K562 (cell line): ENCODE data around the gene MYO7A. TPM values are rescaled to one million over a fixed set of nuclear protein-coding genes. Genes with fewer than 3 reads are reported as not detected.

Experiments
- CCNT2 ChIP-seq: IDR thresholded peaks from 2 replicates; pipeline ENCODE4 v1.6.1; 2011; ENCODE audit warnings: borderline replicate concordance, low read depth, mild to moderate bottlenecking, moderate library complexity, mixed read lengths, low read length; ENCODE audit not compliant: insufficient read length; ENCODE audit errors: extremely low read depth
- CREM ChIP-seq: IDR thresholded peaks from 2 replicates; pipeline ENCODE4 v1.6.1; 2014; ENCODE audit warnings: antibody characterized with exemption, low read depth
- DDX20 ChIP-seq: fragments of 450-650 bp; IDR thresholded peaks from 2 replicates; pipeline ENCODE4 v1.6.1; 2016; ENCODE audit warnings: missing genetic modification characterization, low read depth, mild to moderate bottlenecking, missing compliant biosample characterization, moderate library complexity
- EP400 ChIP-seq: fragments of 450-650 bp; IDR thresholded peaks from 2 replicates; pipeline ENCODE4 v1.6.1; 2017; ENCODE audit warnings: antibody characterized with exemption, mild to moderate bottlenecking, moderate library complexity
- FOXM1 ChIP-seq, 2 experiments: fragments of 450-650 bp in 1 of 2; sonication (generic) in 1 of 2; formaldehyde crosslinking in 1 of 2; IDR thresholded peaks; 2 replicates each; pipeline versions ENCODE4 v1.6.1 to v1.9.0; 2017 to 2022; ENCODE audit warnings: low read depth in 2 of 2, mild to moderate bottlenecking in 2 of 2, missing genetic modification reagents in 1 of 2, moderate library complexity in 1 of 2
- KDM5B ChIP-seq: fragments of 200-600 bp; sonication (generic); IDR thresholded peaks from 2 replicates; pipeline ENCODE4 v1.6.1; 2012; ENCODE audit warnings: low read depth, mild to moderate bottlenecking, moderate library complexity, low read length, control low read depth, inconsistent platforms; ENCODE audit not compliant: insufficient replicate concordance
- RBM14 ChIP-seq: fragments of 200-400 bp; formaldehyde crosslinking; IDR thresholded peaks from 2 replicates; pipeline ENCODE4 v1.6.1; 2018; ENCODE audit warnings: low read depth, mild to moderate bottlenecking, low read length, moderate library complexity, borderline replicate concordance; ENCODE audit not compliant: insufficient read depth
- RBM17 ChIP-seq: fragments of 200-400 bp; formaldehyde crosslinking; IDR thresholded peaks from 2 replicates; pipeline ENCODE4 v1.6.1; 2017; ENCODE audit warnings: low read depth, mild to moderate bottlenecking, low read length, borderline replicate concordance
- STAT5A ChIP-seq: IDR thresholded peaks from 2 replicates; pipeline ENCODE4 v1.6.1; 2012; ENCODE audit warnings: low read length, inconsistent platforms, borderline replicate concordance
- TARDBP ChIP-seq: fragments of 450-650 bp; IDR thresholded peaks from 2 replicates; pipeline ENCODE4 v1.6.1; 2016
- XRCC3 ChIP-seq: fragments of 450-650 bp; IDR thresholded peaks from 2 replicates; pipeline ENCODE4 v1.6.1; 2017; ENCODE audit warnings: mild to moderate bottlenecking, moderate library complexity
- XRCC5 ChIP-seq: fragments of 200-400 bp; formaldehyde crosslinking; IDR thresholded peaks from 2 replicates; pipeline ENCODE4 v1.6.1; 2017; ENCODE audit warnings: low read depth, mild to moderate bottlenecking, low read length
- ZNF408 ChIP-seq: fragments of 250-450 bp; sonication (Bioruptor Pico); IDR thresholded peaks from 2 replicates; pipeline ENCODE4 v1.4.0; 2020; ENCODE audit warnings: low read depth, mild to moderate bottlenecking, moderate library complexity
- polyA plus RNA-seq, 8 experiments: library from polyadenylated mRNA; depleted of rRNA in 4 of 8; stranded (reverse) in 5 of 8; unstranded in 3 of 8; fragments of >200 nt; fragmentation: Nextera tagmentation in 2 of 8; fragmentation: Illumina TruSeq in 1 of 8; extraction: Ambion mirVana in 2 of 8; extraction: Trizol in 1 of 8; gene quantifications; 2 replicates each; pipeline versions ENCODE4 v1.2.1 to v1.2.3, GENCODE V29; 2011 to 2014; ENCODE audit warnings: inconsistent platforms in 1 of 8, missing spikeins in 1 of 8
- total RNA-seq, 7 experiments: library from RNA; depleted of rRNA in 6 of 7; stranded (reverse); fragments of >200 nt in 6 of 7; fragmentation: Illumina TruSeq in 2 of 7; extraction: Trizol in 2 of 7; gene quantifications; 2 replicates each; pipeline versions ENCODE4 v1.2.1 to v1.2.3, GENCODE V29; 2011 to 2021; ENCODE audit warnings: low replicate concordance in 1 of 7
- TF ChIP-seq, protein P1 (sequence below): fragments of 250-450 bp; sonication (Bioruptor Pico); IDR thresholded peaks from 2 replicates; pipeline ENCODE4 v1.4.0; 2020
- TF ChIP-seq, protein P2 (sequence below): sonication (generic); formaldehyde crosslinking; IDR thresholded peaks from 2 replicates; pipeline ENCODE4 v1.8.0; 2022; ENCODE audit warnings: missing genetic modification reagents, mild to moderate bottlenecking, borderline replicate concordance
- TF ChIP-seq, protein P3 (sequence below): fragments of 450-650 bp; IDR thresholded peaks from 2 replicates; pipeline ENCODE4 v1.6.1; 2014; ENCODE audit warnings: low read depth, mild to moderate bottlenecking, moderate library complexity, borderline replicate concordance

The MYO7A gene
- total and polyA plus RNA-seq, 9 of the 15 experiments (the other 6 are each of a cell fraction or from before 2014, with no cell fraction given) = 0.01 to 0.11 (median 0.07) TPM; not detected in 1

DNA sequence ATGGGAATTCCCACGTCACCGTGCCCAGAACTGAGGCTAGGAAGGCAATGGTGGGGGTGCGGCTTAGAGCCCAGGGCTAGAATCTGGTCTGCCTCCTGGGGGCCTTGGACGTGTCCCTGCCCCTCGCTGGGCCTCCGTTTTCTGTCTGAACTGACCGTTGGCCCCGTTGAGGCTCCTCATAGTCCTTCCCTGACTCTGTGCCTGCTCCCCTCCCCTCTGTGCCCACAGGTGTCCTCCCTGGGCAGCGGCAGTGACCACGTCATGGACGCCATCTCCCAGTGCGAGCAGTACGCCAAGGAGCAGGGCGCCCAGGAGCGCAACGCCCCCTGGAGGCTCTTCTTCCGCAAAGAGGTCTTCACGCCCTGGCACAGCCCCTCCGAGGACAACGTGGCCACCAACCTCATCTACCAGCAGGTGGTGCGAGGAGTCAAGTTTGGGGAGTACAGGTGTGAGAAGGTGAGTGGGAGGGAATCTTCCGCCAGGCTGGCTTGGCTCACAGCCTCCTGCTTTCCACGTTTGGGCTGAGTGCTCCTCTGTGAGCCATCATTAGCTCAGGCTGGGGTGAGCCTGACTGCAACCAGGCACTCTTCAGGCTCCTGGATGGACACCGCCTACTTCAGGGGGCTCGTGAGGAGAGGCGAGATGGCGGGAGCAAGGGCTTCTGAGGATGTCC is 63.9 kb downstream of the MYO7A start (continued):
- TF ChIP-seq FOXM1 (IDR thresholded peaks at IDR 0.05; ENCODE audit: low read depth) = no peak
- peak; percentile 45; the same call in 1 of the 2 replicates for TF ChIP-seq FOXM1 (CRISPR knock-in tag; IDR thresholded peaks at IDR 0.05; ENCODE audit: low read depth)
- TF ChIP-seq KDM5B = peak; percentile 67
- TF ChIP-seq, protein P1, sequence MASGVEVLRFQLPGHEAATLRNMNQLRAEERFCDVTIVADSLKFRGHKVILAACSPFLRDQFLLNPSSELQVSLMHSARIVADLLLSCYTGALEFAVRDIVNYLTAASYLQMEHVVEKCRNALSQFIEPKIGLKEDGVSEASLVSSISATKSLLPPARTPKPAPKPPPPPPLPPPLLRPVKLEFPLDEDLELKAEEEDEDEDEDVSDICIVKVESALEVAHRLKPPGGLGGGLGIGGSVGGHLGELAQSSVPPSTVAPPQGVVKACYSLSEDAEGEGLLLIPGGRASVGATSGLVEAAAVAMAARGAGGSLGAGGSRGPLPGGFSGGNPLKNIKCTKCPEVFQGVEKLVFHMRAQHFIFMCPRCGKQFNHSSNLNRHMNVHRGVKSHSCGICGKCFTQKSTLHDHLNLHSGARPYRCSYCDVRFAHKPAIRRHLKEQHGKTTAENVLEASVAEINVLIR (CRISPR knock-in tag) = 0 out of 2 replicates have a peak, but pooled peaks have one; percentile 22
- peak; percentile 71 for TF ChIP-seq CREM
- TF ChIP-seq XRCC5 = no peak
- no peak for TF ChIP-seq XRCC3
- TF ChIP-seq, protein P2, sequence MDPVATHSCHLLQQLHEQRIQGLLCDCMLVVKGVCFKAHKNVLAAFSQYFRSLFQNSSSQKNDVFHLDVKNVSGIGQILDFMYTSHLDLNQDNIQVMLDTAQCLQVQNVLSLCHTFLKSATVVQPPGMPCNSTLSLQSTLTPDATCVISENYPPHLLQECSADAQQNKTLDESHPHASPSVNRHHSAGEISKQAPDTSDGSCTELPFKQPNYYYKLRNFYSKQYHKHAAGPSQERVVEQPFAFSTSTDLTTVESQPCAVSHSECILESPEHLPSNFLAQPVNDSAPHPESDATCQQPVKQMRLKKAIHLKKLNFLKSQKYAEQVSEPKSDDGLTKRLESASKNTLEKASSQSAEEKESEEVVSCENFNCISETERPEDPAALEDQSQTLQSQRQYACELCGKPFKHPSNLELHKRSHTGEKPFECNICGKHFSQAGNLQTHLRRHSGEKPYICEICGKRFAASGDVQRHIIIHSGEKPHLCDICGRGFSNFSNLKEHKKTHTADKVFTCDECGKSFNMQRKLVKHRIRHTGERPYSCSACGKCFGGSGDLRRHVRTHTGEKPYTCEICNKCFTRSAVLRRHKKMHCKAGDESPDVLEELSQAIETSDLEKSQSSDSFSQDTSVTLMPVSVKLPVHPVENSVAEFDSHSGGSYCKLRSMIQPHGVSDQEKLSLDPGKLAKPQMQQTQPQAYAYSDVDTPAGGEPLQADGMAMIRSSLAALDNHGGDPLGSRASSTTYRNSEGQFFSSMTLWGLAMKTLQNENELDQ (CRISPR knock-in tag) = 0 out of 2 replicates have a peak, but pooled peaks have one; percentile 26
- TF ChIP-seq RBM17 = no peak
- TF ChIP-seq, protein P3, sequence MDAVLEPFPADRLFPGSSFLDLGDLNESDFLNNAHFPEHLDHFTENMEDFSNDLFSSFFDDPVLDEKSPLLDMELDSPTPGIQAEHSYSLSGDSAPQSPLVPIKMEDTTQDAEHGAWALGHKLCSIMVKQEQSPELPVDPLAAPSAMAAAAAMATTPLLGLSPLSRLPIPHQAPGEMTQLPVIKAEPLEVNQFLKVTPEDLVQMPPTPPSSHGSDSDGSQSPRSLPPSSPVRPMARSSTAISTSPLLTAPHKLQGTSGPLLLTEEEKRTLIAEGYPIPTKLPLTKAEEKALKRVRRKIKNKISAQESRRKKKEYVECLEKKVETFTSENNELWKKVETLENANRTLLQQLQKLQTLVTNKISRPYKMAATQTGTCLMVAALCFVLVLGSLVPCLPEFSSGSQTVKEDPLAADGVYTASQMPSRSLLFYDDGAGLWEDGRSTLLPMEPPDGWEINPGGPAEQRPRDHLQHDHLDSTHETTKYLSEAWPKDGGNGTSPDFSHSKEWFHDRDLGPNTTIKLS = peak; percentile 88
- TF ChIP-seq STAT5A = no peak
- TF ChIP-seq TARDBP = 0 out of 2 replicates have a peak, but pooled peaks have one; percentile 50
- TF ChIP-seq ZNF408 (CRISPR knock-in tag) = no peak
- TF ChIP-seq DDX20 (tag) = no peak
- peak; percentile 77 for TF ChIP-seq EP400
- no peak for TF ChIP-seq RBM14
- TF ChIP-seq CCNT2 = peak; percentile 24
